B cell (primary cell): Measurements from ENCODE around the gene OR4C45. TPM values are rescaled to one million over a fixed set of nuclear protein-coding genes. Genes with fewer than 3 reads are reported as not detected.

ENCODE experiments used
- ATAC-seq: fragments of 200-7000 bp; cut with Tn5 transposase; one replicate; pipeline ENCODE4 v1.10.0; 2021; ENCODE audit warnings: low read depth, mild to moderate bottlenecking, moderate number of reproducible peaks, moderate library complexity
- CTCF ChIA-PET: fragments of 350-600 bp; sonication (Branson Sonifier 250); formaldehyde crosslinking; loops from one replicate; lab custom pipeline; 2021; ENCODE audit warnings: antibody characterized with exemption, inconsistent platforms; lab: Charles Lee
- POLR2A ChIA-PET: fragments of 350-600 bp; sonication (Branson Sonifier 250); formaldehyde crosslinking; loops from one replicate; lab custom pipeline; 2021; ENCODE audit warnings: antibody characterized with exemption; lab: Charles Lee
- DNase-seq: peaks from one replicate; pipeline ENCODE4 v3.0.0; 2013
- H2AFZ ChIP-seq: 2 replicates; pipeline ENCODE4 v1.6.1; 2012; ENCODE audit warnings: mild to moderate bottlenecking, low read depth, low read length; ENCODE audit not compliant: insufficient read depth, poor library complexity, severe bottlenecking
- H3K27ac ChIP-seq, 2 donors: 1 replicate in 1 of 2; 2 replicates in 1 of 2; pipeline ENCODE4 v1.5.1; 2012 to 2013; ENCODE audit warnings: low read length in 2 of 2, mild to moderate bottlenecking in 2 of 2, moderate library complexity in 1 of 2
- H3K27me3 ChIP-seq, 4 experiments: fragments of 200-600 bp in 1 of 4; sonication (generic) in 1 of 4; replicated peaks in 1 of 4; 1 replicate in 2 of 4; 2 replicates in 2 of 4; pipeline versions ENCODE4 v1.6.1 to v1.7.0; 2013 to 2016; ENCODE audit warnings: low read length in 3 of 4, mild to moderate bottlenecking in 2 of 4, mixed read lengths in 1 of 4, moderate library complexity in 1 of 4; ENCODE audit not compliant: insufficient read depth in 4 of 4, control insufficient read depth in 3 of 4; ENCODE audit errors: control extremely low read depth in 1 of 4
- H3K36me3 ChIP-seq, 2 experiments: replicated peaks in 1 of 2; 1 replicate in 1 of 2; 2 replicates in 1 of 2; pipeline versions ENCODE4 v1.6.1 to v1.7.1; 2013; ENCODE audit warnings: low read length in 1 of 2; ENCODE audit not compliant: insufficient read depth in 2 of 2, control insufficient read depth in 1 of 2; ENCODE audit errors: control extremely low read depth in 1 of 2, extremely low read depth in 1 of 2
- H3K4me1 ChIP-seq, 2 donors: fragments of 200-600 bp in 1 of 2; sonication (generic) in 1 of 2; 1 replicate in 1 of 2; 2 replicates in 1 of 2; pipeline versions ENCODE4 v1.5.1 to v1.6.1; 2013 to 2017; ENCODE audit warnings: low read length in 2 of 2; ENCODE audit not compliant: control insufficient read depth in 2 of 2, insufficient read depth in 2 of 2
- H3K4me2 ChIP-seq: replicated peaks from 2 replicates; pipeline ENCODE3; 2012; ENCODE audit warnings: mild to moderate bottlenecking, low read depth, low read length; ENCODE audit not compliant: poor library complexity, severe bottlenecking
- H3K4me3 ChIP-seq, 5 experiments: fragments of 200-600 bp in 1 of 5; sonication (generic) in 1 of 5; 1 replicate in 3 of 5; 2 replicates in 2 of 5; pipeline versions ENCODE4 v1.5.1 to v1.7.0; 2011 to 2016; ENCODE audit warnings: low read length in 4 of 5, mild to moderate bottlenecking in 4 of 5, low read depth in 2 of 5, control low read depth in 1 of 5, moderate library complexity in 1 of 5; ENCODE audit not compliant: insufficient read depth in 1 of 5; ENCODE audit errors: control extremely low read depth in 1 of 5, extremely low read depth in 1 of 5
- H3K79me2 ChIP-seq: fragments of 200-600 bp; sonication (generic); one replicate; pipeline ENCODE4 v1.6.0; 2016; ENCODE audit warnings: low read length; ENCODE audit not compliant: control insufficient read depth, insufficient read depth
- H3K9ac ChIP-seq: fragments of 200-600 bp; sonication (generic); 2 replicates; pipeline ENCODE4 v1.6.1; 2017; ENCODE audit warnings: mild to moderate bottlenecking, low read length, moderate library complexity
- H3K9me3 ChIP-seq, 3 donors: one replicate each; pipeline versions ENCODE4 v1.6.1 to v1.7.1; 2013; ENCODE audit warnings: low read length in 2 of 3; ENCODE audit not compliant: control insufficient read depth in 2 of 3, insufficient read depth in 1 of 3; ENCODE audit errors: control extremely low read depth in 1 of 3
- H4K20me1 ChIP-seq: 2 replicates; pipeline ENCODE4 v1.6.0; 2012; ENCODE audit warnings: mild to moderate bottlenecking, low read length; ENCODE audit not compliant: insufficient read depth, control insufficient read depth, poor library complexity, severe bottlenecking
- H3K27ac Mint-ChIP-seq: one replicate; pipeline ENCODE4 v1.8.0; 2021; ENCODE audit warnings: mixed read lengths
- H3K27me3 Mint-ChIP-seq: one replicate; pipeline ENCODE4 v1.8.0; 2021; ENCODE audit warnings: mixed read lengths
- H3K4me1 Mint-ChIP-seq: one replicate; pipeline ENCODE4 v1.8.0; 2021; ENCODE audit warnings: mixed read lengths
- H3K4me3 Mint-ChIP-seq: one replicate; pipeline ENCODE4 v1.8.0; 2021; ENCODE audit warnings: mixed read lengths
- H3K9me3 Mint-ChIP-seq: one replicate; pipeline ENCODE4 v1.8.0; 2022; ENCODE audit warnings: mixed read lengths; ENCODE audit not compliant: insufficient read depth
- EZH2 ChIP-seq: IDR thresholded peaks from 2 replicates; pipeline ENCODE4 v1.6.1; 2012; ENCODE audit warnings: borderline replicate concordance, low read depth, mild to moderate bottlenecking, moderate library complexity, low read length; ENCODE audit not compliant: insufficient read depth, poor library complexity, severe bottlenecking
- intact Hi-C: fragments of 100-400 bp; cut with micrococcal nuclease; formaldehyde crosslinking; loops from one replicate; pipeline ENCODE4 v1.10.0; 2022
- polyA plus RNA-seq: library from polyadenylated mRNA; depleted of rRNA; stranded (reverse); fragments of >200 nt; gene quantifications from 2 replicates; pipeline ENCODE4 v1.2.3, GENCODE V29; 2012
- total RNA-seq, 2 donors: library from RNA; stranded (reverse); fragments of 120-200 nt in 1 of 2; gene quantifications; 1 replicate in 1 of 2; 2 replicates in 1 of 2; pipeline versions ENCODE4 v1.2.3 to v1.2.4, GENCODE V29; 2013 to 2022
- TF ChIP-seq, protein P1 (sequence below): fragments of 200-600 bp; IDR thresholded peaks from one replicate; pipeline ENCODE4 v1.8.0; 2022; ENCODE audit warnings: antibody characterized with exemption, mild to moderate bottlenecking

OR4C45 gene
- total and polyA plus RNA-seq, 2 donors (not counting 1 experiment from before 2014, with no cell fraction given): not detected

DNA sequence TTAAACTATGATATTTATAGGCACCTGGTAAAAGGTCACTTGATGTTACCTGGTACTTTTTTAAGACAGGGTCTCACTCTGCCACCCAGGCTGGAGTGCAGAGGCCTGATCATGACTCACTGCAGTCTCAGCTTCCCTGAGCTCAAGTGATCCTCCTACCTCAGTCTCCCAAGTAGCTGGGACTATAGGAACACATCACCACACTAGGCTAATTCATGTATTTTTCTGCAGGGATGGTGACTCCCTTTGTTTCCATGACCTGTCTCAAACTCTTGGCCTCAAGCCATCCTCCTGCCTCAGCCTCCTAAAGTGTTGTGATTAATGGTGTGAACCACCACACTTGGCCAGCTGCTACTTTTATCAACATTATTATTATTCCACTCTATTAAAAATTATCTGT lies 47.6 kb downstream of the OR4C45 start:
- Mint-ChIP-seq H3K9me3 (peaks cover 7% of the 10 kb centered on the region), H3K4me3 (no peak overlapping the region), H3K4me1 (no peaks in the 10 kb centered on the region), H3K27me3 (no peaks in the 10 kb centered on the region), H3K27ac (no peak overlapping the region)
- ChIA-PET POLR2A (no interaction called here), CTCF (no interaction called here)
- Histone ChIP-seq H3K4me1 (no peaks in the 10 kb centered on the region), H3K79me2 (no peaks in the 10 kb centered on the region), H3K27ac (no peak overlapping the region), H4K20me1 (no peaks in the 10 kb centered on the region), H3K4me3 (no peak overlapping the region), H2AFZ (no peak overlapping the region), H3K9me3 (peaks cover 0 to 31% (median 0%) of the 10 kb centered on the region in 3 donors), H3K4me2 (no peak overlapping the region), H3K36me3 (no peaks in the 10 kb centered on the region), H3K27me3 (no peaks in the 10 kb centered on the region), H3K9ac (no peak overlapping the region)
- ATAC-seq (no peak), DNase-seq (no peak)
- intact Hi-C loops: no loop called here
- TF ChIP-seq, protein P1, sequence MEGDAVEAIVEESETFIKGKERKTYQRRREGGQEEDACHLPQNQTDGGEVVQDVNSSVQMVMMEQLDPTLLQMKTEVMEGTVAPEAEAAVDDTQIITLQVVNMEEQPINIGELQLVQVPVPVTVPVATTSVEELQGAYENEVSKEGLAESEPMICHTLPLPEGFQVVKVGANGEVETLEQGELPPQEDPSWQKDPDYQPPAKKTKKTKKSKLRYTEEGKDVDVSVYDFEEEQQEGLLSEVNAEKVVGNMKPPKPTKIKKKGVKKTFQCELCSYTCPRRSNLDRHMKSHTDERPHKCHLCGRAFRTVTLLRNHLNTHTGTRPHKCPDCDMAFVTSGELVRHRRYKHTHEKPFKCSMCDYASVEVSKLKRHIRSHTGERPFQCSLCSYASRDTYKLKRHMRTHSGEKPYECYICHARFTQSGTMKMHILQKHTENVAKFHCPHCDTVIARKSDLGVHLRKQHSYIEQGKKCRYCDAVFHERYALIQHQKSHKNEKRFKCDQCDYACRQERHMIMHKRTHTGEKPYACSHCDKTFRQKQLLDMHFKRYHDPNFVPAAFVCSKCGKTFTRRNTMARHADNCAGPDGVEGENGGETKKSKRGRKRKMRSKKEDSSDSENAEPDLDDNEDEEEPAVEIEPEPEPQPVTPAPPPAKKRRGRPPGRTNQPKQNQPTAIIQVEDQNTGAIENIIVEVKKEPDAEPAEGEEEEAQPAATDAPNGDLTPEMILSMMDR: no peak
- no peak for TF ChIP-seq EZH2

Other genes with a start within 250 kb of the OR4C45 start
- gene OR4C13, start 80.5 kb upstream of the OR4C45 start, total RNA-seq: not detected in 2 replicates
- not detected in 2 replicates for gene OR4C13, start 80.5 kb upstream of the OR4C45 start, polyA plus RNA-seq
- gene OR4C12, start 50.3 kb upstream of the OR4C45 start, total RNA-seq: not detected in 2 replicates
- not detected in 2 replicates for gene OR4C12, start 50.3 kb upstream of the OR4C45 start, polyA plus RNA-seq